Activated CD8-positive, alpha-beta memory T cell treated with anti-CD3 and anti-CD28 coated beads, Interleukin-2, amount 50 U/mL, for 24 hours (primary cell): ENCODE data around the gene STON2.
"Not testable (repeated sequence)": the region's sequence is repeated elsewhere in the genome, so short reads cannot be mapped to it uniquely, and the experiment has no call there.

ENCODE experiments used
- DNase-seq: peaks from one replicate; pipeline ENCODE4 v3.0.0-alpha.2; 2020; ENCODE audit errors: extremely low read depth

The STON2 gene

DNA sequence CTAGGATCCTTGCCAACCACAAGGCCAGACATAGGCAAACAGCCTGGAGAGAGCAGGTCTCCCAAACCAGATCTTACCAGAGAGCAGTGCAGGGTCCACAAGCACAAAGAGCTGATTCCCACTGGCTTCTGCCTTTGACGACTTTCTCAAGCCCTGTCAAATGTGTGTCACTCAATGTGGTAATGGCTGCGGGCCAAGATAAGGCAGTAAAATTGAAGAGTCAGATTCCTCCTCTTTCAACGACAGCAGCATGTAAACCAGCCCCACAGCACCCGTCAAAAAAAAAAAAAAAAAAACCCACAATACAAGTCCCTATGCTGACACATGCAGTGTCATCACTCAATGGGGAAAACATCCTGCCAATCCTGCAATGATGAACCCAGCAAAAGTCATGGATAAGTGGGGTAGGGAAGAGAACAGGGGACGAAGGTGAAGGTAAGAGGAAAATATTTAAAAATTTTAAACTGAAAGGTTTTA is at the start of gene STON2:
Gene STON2, minus strand, starts transcription at position 123 of the 477 bp plus-strand sequence. CDS start 1,942 bp downstream, outside the sequence.
- DNase-seq, result no peak

GRCh38 chr14:81449576-81449975 is 49.5 kb upstream of the STON2 start:
- DNase-seq, result no peak

GRCh38 chr14:81449114-81449513 is 49.0 kb upstream of the STON2 start:
- DNase-seq, result no peak

DNA sequence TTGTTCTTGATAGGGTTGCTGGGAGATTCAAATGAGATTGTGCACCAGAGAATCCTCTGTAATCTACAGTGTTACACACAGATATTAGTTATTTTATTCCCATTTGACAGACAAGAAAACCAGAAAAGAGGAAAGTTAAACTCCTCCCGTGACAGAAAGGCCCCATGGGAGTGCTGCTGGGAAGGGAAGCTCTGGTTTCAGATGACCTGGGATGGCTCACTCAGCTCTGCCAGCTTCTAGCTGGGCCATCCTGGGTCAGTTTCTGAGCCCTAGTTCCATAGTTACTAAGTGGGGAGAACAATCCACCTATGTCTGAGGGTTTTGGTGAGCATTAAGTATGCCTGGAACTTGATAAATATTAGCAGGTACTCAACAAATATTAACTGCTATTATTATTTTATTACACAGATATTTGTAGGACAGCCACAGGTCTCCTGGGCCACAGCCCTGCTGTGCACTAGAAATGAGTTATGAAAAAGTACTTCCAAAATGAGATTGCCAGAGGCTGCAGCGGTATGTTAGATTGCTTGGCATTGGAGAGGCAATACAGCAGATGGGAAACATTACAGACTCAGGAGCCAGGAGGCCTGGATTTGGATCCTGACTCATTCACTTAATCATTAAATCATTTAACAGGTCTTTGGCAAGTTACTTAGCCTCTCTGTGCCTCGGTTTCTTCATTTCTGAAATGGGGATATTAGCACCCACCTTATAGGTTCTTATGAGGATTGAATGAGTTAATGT is 47.1 kb upstream of the STON2 start:
- no peak for DNase-seq

DNA sequence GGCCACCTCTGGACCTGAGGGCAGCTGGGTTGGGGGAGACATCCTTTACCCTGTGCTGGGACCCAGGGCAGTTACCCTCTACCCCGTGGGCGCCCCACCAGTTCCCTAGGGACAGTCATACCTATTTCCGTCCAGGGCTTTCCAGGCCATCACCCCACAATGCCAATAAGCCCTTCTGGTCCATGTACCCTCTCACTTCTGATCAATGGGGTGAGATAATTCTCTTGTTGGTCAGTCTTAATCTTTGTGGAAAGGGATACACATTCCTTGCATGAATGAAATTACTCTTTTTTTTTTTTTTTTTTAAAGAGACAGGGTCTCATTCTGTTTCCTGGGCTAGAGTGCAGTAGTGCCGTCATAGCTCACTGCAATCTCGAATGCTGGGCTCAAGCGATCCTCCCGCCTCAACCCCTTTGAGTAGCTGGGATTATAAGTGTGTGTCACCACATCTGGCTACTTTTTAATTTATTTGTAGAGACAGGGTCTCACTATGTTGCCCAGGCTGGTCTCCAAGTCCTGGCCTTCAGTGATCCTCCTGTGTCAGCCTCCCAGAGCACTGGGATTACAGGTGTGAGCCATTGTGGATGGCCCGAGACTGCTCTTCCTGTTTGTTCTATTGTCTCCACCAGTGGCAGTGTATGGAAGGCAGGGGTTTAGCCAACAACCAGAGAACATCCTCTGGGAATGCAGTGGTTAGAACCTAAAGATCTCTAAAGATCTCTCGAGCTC is 46.3 kb upstream of the STON2 start:
- DNase-seq, result no peak

DNA sequence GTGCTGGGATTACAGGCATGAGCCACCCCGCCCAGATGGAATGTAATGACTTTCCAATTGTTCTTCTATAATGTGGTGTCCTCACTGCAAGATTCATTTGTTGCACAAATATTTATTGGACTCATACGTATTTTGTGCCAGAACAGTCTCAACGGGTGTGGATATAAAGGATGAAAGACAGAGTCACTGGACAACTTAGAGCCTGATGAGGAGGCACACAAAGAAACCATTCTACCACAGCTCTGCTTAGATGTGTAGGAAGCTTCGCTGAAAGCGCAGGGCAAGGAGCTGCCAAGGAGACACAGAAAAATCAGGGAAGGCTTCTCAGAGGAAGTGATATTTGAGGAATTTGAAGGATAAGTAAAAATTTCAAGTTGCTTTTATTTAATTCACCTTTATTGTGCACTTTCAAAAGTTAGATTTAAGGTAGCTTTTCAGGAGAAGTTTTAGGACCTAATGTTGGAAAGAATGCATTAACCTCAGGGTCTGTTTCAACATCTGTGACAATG is 41.6 kb upstream of the STON2 start:
- DNase-seq, result no peak

DNA sequence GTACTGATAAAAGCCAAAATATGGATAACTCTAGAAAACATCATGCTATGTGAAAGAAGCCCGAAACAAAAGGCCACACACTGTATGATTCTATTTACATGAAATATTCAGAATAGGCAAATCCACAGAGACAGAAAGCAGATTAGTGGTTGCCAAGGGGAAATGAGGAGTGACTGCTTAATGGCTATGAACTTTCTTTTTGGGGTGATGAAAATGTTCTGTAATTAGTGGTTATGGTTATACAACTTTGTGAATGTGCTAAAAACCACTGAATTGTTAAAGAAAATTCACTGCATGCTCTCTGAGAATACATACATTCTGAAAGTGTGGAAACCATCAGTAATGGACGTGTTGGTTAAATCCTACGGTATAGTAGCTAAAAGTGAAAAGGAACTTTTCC is 39.9 kb upstream of the STON2 start:
- no peak for DNase-seq

GRCh38 chr14:81437244-81437643 is 37.1 kb upstream of the STON2 start:
- no peak for DNase-seq

- no peak for DNase-seq
Observed at GRCh38 chr14:81436296-81437138, 36.4 kb upstream of the STON2 start.

DNA sequence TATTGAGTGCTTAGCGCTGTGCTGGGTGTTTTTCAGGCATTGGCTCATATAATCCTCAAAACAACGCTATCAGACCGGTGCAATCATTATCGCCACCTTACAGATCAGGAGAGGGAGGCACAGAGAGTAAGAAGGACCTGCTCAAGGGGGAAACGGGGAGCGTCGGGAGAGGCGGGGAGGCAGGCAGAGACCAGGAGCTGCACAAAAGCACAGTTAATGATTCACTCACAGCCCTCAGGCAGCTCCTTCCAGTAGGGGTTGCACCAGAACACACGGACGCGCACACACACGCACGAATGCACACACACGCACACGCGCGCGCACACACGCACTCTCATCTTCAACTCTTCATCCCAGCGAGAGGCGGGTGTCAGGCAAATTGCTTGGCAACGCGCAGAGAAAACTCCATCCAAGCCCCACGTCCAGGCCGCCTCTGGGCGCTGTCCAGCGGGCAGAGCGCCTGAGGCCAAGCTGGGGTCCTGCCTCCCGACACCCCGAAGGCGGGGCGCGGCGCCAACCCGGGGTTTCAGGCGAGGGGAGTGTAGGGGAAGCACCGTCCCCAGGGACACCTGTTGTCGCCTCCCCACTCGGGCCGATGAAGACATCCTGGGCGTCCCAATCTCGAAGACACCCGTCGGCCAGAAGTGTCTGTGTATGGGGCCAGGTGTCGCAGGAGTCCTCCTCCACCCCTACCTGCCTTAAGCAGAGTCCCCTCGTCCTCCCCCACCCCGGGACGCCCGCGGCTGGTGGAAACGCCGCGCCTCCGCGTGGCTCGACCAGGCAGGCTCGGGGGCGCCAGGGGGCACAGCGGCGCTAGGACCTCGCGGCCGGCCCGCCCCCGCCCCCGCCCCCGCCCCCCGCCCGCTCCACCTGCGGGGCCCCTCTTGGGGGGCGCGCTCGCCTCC is 35.5 kb upstream of the STON2 start:
- DNase-seq, result no peak

DNA sequence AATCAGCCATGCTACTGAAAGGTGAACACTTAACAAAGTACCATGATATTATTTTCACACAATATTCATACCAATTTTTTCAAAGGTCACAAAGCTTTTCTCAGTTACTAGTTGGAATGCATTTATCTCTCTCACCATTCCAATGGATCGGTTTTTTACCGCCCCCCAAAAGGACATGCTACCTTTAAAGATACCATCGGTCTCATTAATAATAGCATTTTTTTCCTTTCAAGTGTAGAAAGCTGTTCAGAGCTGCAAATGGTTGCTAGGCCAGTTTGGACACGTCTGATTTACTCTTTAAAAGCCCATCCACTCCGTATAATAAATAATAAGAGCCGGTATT is 34.9 kb upstream of the STON2 start:
- DNase-seq, result no peak

DNA sequence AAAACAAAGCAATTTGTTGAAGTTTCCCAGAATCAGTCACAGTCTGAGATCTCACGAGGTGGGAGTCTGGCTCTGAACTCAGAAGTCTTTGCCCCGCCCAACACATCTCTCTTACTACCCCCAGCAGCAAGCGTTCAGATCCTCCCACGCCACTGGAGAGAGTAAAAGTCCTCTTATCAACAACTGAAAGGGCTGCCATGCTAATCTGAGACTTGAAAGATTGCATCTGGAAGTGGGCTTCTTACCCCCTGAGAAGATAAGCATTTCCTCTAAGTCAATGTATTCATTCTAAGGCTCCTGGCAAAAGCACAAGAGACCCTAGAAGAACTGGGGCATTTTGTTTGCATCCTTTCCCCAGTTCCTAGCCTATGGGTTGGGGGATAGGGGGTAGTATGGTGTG is 34.1 kb upstream of the STON2 start:
- no peak for DNase-seq

GRCh38 chr14:81433378-81433777 is 33.3 kb upstream of the STON2 start:
- DNase-seq, result no peak

GRCh38 chr14:81432219-81432661 is 32.1 kb upstream of the STON2 start:
- DNase-seq, result no peak

DNA sequence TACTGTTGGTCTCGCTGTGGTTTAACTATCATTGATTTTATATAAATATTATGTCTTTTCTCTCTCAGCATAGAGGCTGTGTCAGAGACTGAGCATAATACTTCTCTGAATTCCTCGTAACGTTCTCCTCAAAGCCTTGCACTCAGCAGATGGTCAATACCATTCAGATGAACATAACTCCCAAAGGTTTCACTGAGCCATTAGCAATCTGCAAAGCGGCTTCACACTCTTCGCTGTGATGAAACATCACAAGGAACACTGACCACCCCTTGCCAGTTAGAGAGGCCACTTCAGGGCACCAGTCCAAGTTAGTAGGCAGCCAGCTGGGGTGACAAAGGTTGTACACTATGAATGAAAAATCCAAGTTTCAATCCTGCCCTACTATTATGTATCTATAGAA is 30.1 kb upstream of the STON2 start:
- DNase-seq, result no peak

- DNase-seq, result not testable (repeated sequence)
Observed at GRCh38 chr14:81429749-81430148, 29.6 kb upstream of the STON2 start.

- DNase-seq, result no peak
Observed at GRCh38 chr14:81429028-81429427, 28.9 kb upstream of the STON2 start.

GRCh38 chr14:81427348-81428058 is 27.4 kb upstream of the STON2 start:
- DNase-seq, result no peak

DNA sequence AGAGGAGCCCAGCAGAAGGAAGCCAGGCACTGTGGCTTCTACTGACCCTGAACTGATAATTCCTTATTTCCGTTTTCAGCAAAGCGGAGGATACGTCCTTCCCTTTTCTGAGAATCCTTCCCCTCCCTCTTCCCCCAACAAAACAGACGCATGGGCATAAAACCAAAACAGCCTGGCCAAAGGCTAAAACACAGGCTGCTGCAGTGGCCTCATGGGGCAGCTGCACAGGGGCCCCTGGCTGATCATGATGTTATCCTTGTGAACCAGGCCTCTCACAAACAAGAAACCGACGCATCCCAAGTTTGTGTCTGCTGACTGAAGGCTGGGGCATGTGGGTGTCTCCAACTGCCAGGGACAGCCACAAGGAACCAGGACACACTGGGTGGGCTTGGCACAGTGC is 23.4 kb upstream of the STON2 start:
- no peak for DNase-seq

- no peak for DNase-seq
Observed at GRCh38 chr14:81418057-81418790, 18.1 kb upstream of the STON2 start.
